Activated B cell treated with CpG ODN at 0.5 μM for 24 hours (primary cell): ENCODE measurements around the gene TKFC. TPM values are rescaled to one million over a fixed set of nuclear protein-coding genes. Genes with fewer than 3 reads are reported as not detected.

Source experiments
- ATAC-seq: fragments of 200-7000 bp; cut with Tn5 transposase; one replicate; pipeline ENCODE4 v1.10.0; 2021; ENCODE audit warnings: low read depth, mild to moderate bottlenecking, moderate library complexity
- CTCF ChIA-PET: fragments of 350-600 bp; sonication (Branson Sonifier 250); formaldehyde crosslinking; loops from one replicate; lab custom pipeline; 2021; ENCODE audit warnings: antibody characterized with exemption; lab: Charles Lee
- POLR2A ChIA-PET: fragments of 350-600 bp; sonication (Branson Sonifier 250); formaldehyde crosslinking; loops from one replicate; lab custom pipeline; 2021; ENCODE audit warnings: antibody characterized with exemption; lab: Charles Lee
- DNase-seq: peaks from one replicate; pipeline ENCODE4 v3.0.0; 2022
- H3K27ac Mint-ChIP-seq: one replicate; pipeline ENCODE4 v1.8.0; 2020; ENCODE audit warnings: mixed read lengths
- H3K27me3 Mint-ChIP-seq: one replicate; pipeline ENCODE4 v1.8.0; 2021; ENCODE audit warnings: mixed read lengths
- H3K36me3 Mint-ChIP-seq: one replicate; pipeline ENCODE4 v1.8.0; 2021; ENCODE audit warnings: low read depth, mixed read lengths
- H3K4me1 Mint-ChIP-seq: one replicate; pipeline ENCODE4 v1.8.0; 2021; ENCODE audit warnings: mixed read lengths
- H3K4me3 Mint-ChIP-seq: one replicate; pipeline ENCODE4 v1.8.0; 2020; ENCODE audit warnings: mild to moderate bottlenecking, mixed read lengths
- H3K9me3 Mint-ChIP-seq: one replicate; pipeline ENCODE4 v1.8.0; 2020; ENCODE audit warnings: mixed read lengths
- CTCF ChIP-seq: fragments of 200-600 bp; IDR thresholded peaks from one replicate; pipeline ENCODE4 v1.8.0; 2022; ENCODE audit warnings: antibody characterized with exemption, mild to moderate bottlenecking
- intact Hi-C: fragments of 100-400 bp; cut with micrococcal nuclease; formaldehyde crosslinking; loops from one replicate; pipeline ENCODE4 v1.15.1; 2024
- total RNA-seq: library from RNA; stranded (reverse); gene quantifications from 2 replicates; pipeline ENCODE4 v1.2.3, GENCODE V29; 2022

The TKFC gene
- 59.8 and 63.9 TPM in 2 replicates for total RNA-seq

DNA sequence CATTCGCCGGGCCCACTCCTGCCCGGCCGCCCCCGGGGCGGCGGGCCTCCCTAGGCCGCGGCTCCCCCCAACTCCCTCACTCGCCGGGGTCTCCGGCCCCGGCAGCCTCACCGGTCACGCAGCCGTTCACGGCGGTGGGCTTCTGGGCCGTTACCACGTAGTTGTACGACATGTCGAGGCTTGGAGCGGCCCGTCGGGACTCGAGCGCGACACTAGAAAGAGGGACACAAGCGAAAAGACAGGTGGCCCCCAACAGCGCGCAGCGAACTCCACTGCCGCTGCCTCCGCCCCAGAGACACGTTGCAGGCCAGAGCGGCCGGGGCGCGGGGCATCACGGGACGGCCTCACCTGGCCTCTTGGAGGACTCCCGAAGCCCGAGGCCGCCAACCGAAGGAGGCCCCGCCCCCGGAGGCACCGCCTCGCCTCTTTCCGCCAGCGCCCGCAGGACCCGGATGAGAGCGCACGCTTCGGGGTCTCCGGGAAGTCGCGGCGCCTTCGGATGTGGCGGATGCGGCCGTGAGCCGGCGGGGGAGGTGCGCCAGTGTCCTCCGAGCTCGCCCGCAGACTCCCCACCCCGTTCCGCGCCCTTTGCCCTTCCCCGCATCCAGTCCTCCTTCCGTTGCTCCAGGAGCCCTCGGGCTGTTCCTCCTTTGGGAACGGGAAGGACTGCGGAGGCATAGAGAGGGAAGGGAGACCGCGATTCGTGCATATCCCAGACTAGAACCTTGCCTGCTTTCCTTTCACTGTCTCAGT is at the start of gene TKFC, which contains the start of gene DDB1:
Gene TKFC (plus strand): TSS at position 432 of the 753 bp plus-strand sequence. CDS start 1,501 bp downstream, outside the sequence.
Gene DDB1 (minus strand): TSS at position 309 of the 753 bp plus-strand sequence. CDS start 137 bp downstream, at position 172.
- intact Hi-C loops: loop anchor here (1.0 kb wide), 2 partner anchors 39 to 96 kb away; partner anchors contain the start of gene CPSF7
- Mint-ChIP-seq H3K27me3 (no peaks in the 10 kb centered on the region), H3K27ac (peak within 1 kb of the TSS; percentile 93), H3K9me3 (no peaks in the 10 kb centered on the region), H3K4me3 (peak within 1 kb of the TSS; percentile 92), H3K4me1 (peaks cover 49% of the 10 kb centered on the region), H3K36me3 (peaks cover 37% of the 10 kb centered on the region)
- CTCF ChIA-PET: interaction anchor here (4.0 to 10.1 kb wide), 3 partner anchors 22 to 54 kb away, joined by 92 to 561 read pairs (median 126); partner anchors contain the start of genes CYB561A3, TMEM138 and TMEM216
- POLR2A ChIA-PET: interaction anchor here (0.5 to 10.1 kb wide), 8 partner anchors 24 to 549 kb away, joined by 3 to 224 read pairs (median 32); partner anchors contain the start of genes CPSF7, CYB561A3, SDHAF2 and TMEM138
- TF ChIP-seq CTCF: no peak
- peak; percentile 92 for ATAC-seq
- DNase-seq: peak; percentile 85

DNA sequence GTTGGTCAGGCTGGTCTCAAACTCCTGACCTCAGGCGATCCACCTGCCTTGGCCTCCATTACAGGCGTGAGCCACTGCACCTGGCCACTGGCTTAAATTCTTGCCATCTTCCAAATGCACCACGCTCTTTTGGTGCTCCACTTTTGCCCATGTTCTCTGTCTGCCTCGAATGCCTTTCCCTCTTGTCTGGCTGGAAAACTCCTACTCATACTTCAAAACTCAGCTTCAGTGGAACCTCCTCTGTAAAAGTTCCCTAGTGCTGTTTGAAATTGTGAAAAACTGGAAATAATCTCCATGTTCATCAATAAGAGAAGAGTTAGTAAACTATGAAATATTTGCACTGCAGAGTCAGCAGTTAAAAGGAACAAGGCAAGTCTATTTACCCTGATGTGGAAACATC is 49.4 kb upstream of the TKFC start:
- H3K4me3 Mint-ChIP-seq: no peak overlapping the region
- H3K27me3 Mint-ChIP-seq: no peaks in the 10 kb centered on the region
- no peak overlapping the region for H3K27ac Mint-ChIP-seq
- TF ChIP-seq CTCF: no peak
- intact Hi-C loops: no loop called here
- POLR2A ChIA-PET: no interaction called here
- CTCF ChIA-PET: no interaction called here
- no peaks in the 10 kb centered on the region for H3K36me3 Mint-ChIP-seq
- no peaks in the 10 kb centered on the region for H3K4me1 Mint-ChIP-seq
- DNase-seq (no peak), ATAC-seq (no peak)
- H3K9me3 Mint-ChIP-seq: peaks cover 5% of the 10 kb centered on the region

DNA sequence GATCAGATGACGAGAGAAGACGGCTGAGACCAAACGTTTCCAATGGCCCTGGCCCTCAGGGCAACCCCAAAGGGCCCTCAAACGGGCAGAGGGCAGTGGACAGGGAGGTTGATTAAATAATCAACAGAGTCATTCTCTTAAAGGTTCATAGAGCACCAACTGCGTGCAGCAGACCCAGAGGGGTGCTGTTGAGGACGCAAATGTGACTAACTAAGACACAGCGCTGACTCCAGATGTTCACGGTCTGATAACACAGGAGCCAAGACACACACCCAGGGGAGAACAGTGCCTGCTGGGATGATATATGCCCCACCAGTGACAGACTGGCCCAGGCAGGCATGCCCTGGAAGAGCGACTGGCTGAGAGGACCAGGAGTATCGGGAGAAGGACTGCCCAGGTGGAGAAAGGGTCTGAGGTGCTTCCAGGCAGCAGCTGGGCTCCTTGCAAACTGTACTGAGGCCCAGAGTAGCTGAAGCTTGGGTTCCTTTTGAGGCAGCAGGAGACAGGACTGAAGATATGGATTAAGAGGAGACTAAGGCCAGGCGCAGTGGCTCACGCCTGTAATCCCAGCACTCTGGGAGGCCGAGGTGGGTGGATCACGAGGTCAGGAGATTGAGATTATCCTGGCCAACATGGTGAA is 45.6 kb upstream of the TKFC start:
- POLR2A ChIA-PET: no interaction called here
- ATAC-seq (no peak), DNase-seq (no peak)
- Mint-ChIP-seq H3K9me3 (peaks cover 3% of the 10 kb centered on the region), H3K36me3 (no peaks in the 10 kb centered on the region), H3K4me3 (no peak overlapping the region), H3K27ac (no peak overlapping the region), H3K4me1 (no peaks in the 10 kb centered on the region), H3K27me3 (peaks cover 2% of the 10 kb centered on the region)
- CTCF ChIA-PET: no interaction called here
- intact Hi-C loops: no loop called here
- no peak for TF ChIP-seq CTCF

GRCh38 chr11:61290905-61291690 is 41.9 kb upstream of the TKFC start:
- TF ChIP-seq CTCF: no peak
- CTCF ChIA-PET: no interaction called here
- Mint-ChIP-seq H3K27me3 (peaks cover 10% of the 10 kb centered on the region), H3K4me1 (peaks cover 9% of the 10 kb centered on the region), H3K4me3 (no peak overlapping the region), H3K27ac (no peak overlapping the region), H3K9me3 (no peaks in the 10 kb centered on the region), H3K36me3 (no peaks in the 10 kb centered on the region)
- intact Hi-C loops: loop anchor here (10.0 kb wide), 1 partner anchor 294 kb away; the partner anchor contains the start of gene SYT7
- POLR2A ChIA-PET: no interaction called here
- no peak for ATAC-seq
- DNase-seq: no peak
